Panc1 (cell line): Measurements from ENCODE around the gene FOXK1. TPM values are rescaled to one million over a fixed set of nuclear protein-coding genes. Genes with fewer than 3 reads are reported as not detected.

Experiments used
- ATAC-seq: fragments of 200-7000 bp; cut with Tn5 transposase; 2 replicates; pipeline ENCODE4 v1.9.1; 2020; ENCODE audit warnings: mild to moderate bottlenecking, moderate library complexity
- BruUV-seq: library from RNA; stranded (reverse); fragments of 400-500 nt; replicated peaks from 2 replicates; lab custom pipeline; 2021; lab: Mats Ljungman, UMichigan
- CTCF ChIA-PET: fragments of 300-600 bp; sonication (Branson Sonifier 250); formaldehyde crosslinking; loops from one replicate; lab custom pipeline; 2022; ENCODE audit warnings: antibody characterized with exemption; lab: Charles Lee
- POLR2A ChIA-PET: fragments of 300-600 bp; sonication (Branson Sonifier 250); formaldehyde crosslinking; loops from one replicate; lab custom pipeline; 2022; ENCODE audit warnings: antibody characterized with exemption; lab: Charles Lee
- DNase-seq: peaks from one replicate; pipeline ENCODE4 v3.0.0-alpha.2; 2010; ENCODE audit warnings: low read depth, low spot score
- H3K27ac ChIP-seq: 2 replicates; pipeline ENCODE4 v1.5.1; 2011; ENCODE audit warnings: mild to moderate bottlenecking, low read length, inconsistent platforms
- H3K27me3 ChIP-seq: fragments of 200-500 bp; sonication (Bioruptor generic); 2 replicates; pipeline ENCODE4 v1.6.0; 2014; ENCODE audit warnings: low read length, inconsistent platforms; ENCODE audit not compliant: control insufficient read depth, insufficient read depth
- H3K36me3 ChIP-seq: fragments of 200-500 bp; sonication (Bioruptor generic); 2 replicates; pipeline ENCODE4 v1.5.1; 2014; ENCODE audit warnings: inconsistent platforms, mild to moderate bottlenecking, low read length, moderate library complexity; ENCODE audit not compliant: control insufficient read depth, insufficient read depth
- H3K4me1 ChIP-seq: 2 replicates; pipeline ENCODE4 v1.5.1; 2011; ENCODE audit warnings: inconsistent platforms, mild to moderate bottlenecking, low read length, moderate library complexity; ENCODE audit not compliant: control insufficient read depth, insufficient read depth
- H3K4me3 ChIP-seq, 2 experiments: 2 replicates each; pipeline ENCODE4 v1.5.1; 2011 to 2012; ENCODE audit warnings: low read depth in 2 of 2, low read length in 2 of 2, mild to moderate bottlenecking in 2 of 2, inconsistent platforms in 1 of 2, moderate library complexity in 1 of 2
- H3K9me3 ChIP-seq: fragments of 200-500 bp; sonication (Bioruptor generic); 2 replicates; pipeline ENCODE4 v1.5.1; 2014; ENCODE audit warnings: low read depth, mild to moderate bottlenecking, inconsistent platforms, low read length, moderate library complexity; ENCODE audit not compliant: control insufficient read depth, insufficient read depth
- POLR2AphosphoS5 ChIP-seq: IDR thresholded peaks from 2 replicates; pipeline ENCODE4 v1.6.1; 2012; ENCODE audit warnings: mild to moderate bottlenecking, low read depth, low read length, moderate library complexity
- REST ChIP-seq, 2 experiments: IDR thresholded peaks; 2 replicates each; pipeline ENCODE4 v1.6.1; 2011 to 2012; ENCODE audit warnings: low read depth in 2 of 2, control low read depth in 1 of 2, low read length in 1 of 2, mild to moderate bottlenecking in 1 of 2, moderate library complexity in 1 of 2; ENCODE audit not compliant: insufficient read depth in 1 of 2
- SIN3A ChIP-seq: IDR thresholded peaks from 2 replicates; pipeline ENCODE4 v1.6.1; 2012; ENCODE audit warnings: low read depth, mild to moderate bottlenecking, low read length, moderate library complexity, borderline replicate concordance; ENCODE audit not compliant: insufficient read depth
- TCF7L2 ChIP-seq: IDR thresholded peaks from 2 replicates; pipeline ENCODE4 v1.6.1; 2011; ENCODE audit warnings: mild to moderate bottlenecking, low read depth, low read length, inconsistent platforms
- in situ Hi-C: cut with HindIII; loops from 2 replicates; pipeline ENCODE4 v1.10.0; 2016; ENCODE audit warnings: low sequenced_read_pairs, low pct_unique_long_range_greater_than_20kb
- intact Hi-C: fragments of 100-400 bp; cut with micrococcal nuclease; formaldehyde crosslinking; loops from one replicate; pipeline ENCODE4 v1.10.0; 2022; ENCODE audit not compliant: unreplicated experiment
- total RNA-seq: library from RNA; stranded (reverse); gene quantifications from one replicate; pipeline ENCODE4 v1.2.1, GENCODE V29; 2021; ENCODE audit not compliant: unreplicated experiment
- TF ChIP-seq, protein P1 (sequence below): fragments of 450-650 bp; IDR thresholded peaks from 2 replicates; pipeline ENCODE4 v1.5.1; 2017; ENCODE audit warnings: mild to moderate bottlenecking

The FOXK1 gene
- total RNA-seq, 1 experiment from 2014 or later, result 72.7 TPM

DNA sequence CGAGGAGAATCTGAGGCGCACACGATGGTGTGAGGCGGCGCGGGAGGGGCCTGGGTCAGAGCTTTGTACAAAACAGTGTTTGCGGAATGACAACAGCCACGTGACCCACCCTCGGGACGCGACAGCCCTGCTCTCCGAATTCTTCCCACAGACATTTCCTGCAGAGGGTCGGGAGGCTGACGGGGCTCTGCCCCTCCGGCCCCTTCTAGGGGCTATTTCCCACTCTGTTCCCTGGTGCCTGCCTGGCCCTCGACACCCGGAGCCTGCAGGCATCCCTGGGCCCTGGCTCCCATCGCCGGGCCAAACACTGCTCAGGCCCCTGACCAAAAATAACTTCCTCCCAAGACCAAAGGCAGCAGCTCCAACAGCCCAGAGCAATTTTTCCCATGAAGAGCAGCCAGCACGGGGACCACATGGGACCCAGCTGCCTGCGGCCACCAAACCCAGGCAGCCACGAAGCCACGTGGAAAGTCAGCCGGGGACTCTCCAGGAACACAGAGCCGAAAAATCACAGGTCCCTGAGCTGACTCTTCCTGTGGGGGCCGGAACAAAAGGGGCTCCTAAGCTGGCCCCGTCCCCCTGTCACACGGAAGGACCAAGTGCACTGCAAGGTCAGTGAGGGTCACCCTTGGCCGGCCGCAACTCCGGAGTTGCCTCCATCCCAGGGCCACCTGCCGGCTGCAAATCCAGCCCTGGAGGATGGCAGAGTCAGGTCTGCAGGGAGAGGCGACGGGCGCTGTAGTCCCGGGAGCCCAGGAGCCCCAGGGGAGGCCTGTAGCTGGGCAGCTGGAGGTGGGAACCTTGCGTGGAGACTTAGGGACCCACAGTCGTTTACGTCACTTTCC, 137.7 kb downstream of the FOXK1 start:
- Histone ChIP-seq H3K4me1 (no peaks in the 10 kb centered on the region), H3K27me3 (no peaks in the 10 kb centered on the region), H3K36me3 (no peaks in the 10 kb centered on the region), H3K27ac (no peak overlapping the region), H3K4me3 (no peak overlapping the region), H3K9me3 (no peaks in the 10 kb centered on the region)
- ChIA-PET CTCF (interaction anchor here (1.1 kb wide), 1 partner anchor 10 kb away, joined by 3 read pairs; no protein-coding TSS in a partner anchor), POLR2A (no interaction called here)
- intact Hi-C loops, result no loop called here
- DNase-seq (no peak), ATAC-seq (no peak)
- TF ChIP-seq REST (IDR thresholded peaks at IDR 0.05; ENCODE audit: insufficient read depth in 1 of 2, low read depth in 2 of 2, low read length in 1 of 2) (no peak), TCF7L2 (no peak), POLR2AphosphoS5 (no peak), SIN3A (no peak)
- TF ChIP-seq, protein P1, sequence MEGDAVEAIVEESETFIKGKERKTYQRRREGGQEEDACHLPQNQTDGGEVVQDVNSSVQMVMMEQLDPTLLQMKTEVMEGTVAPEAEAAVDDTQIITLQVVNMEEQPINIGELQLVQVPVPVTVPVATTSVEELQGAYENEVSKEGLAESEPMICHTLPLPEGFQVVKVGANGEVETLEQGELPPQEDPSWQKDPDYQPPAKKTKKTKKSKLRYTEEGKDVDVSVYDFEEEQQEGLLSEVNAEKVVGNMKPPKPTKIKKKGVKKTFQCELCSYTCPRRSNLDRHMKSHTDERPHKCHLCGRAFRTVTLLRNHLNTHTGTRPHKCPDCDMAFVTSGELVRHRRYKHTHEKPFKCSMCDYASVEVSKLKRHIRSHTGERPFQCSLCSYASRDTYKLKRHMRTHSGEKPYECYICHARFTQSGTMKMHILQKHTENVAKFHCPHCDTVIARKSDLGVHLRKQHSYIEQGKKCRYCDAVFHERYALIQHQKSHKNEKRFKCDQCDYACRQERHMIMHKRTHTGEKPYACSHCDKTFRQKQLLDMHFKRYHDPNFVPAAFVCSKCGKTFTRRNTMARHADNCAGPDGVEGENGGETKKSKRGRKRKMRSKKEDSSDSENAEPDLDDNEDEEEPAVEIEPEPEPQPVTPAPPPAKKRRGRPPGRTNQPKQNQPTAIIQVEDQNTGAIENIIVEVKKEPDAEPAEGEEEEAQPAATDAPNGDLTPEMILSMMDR, result no peak
- BruUV-seq, result no TSS peak
- in situ Hi-C loops, result no loop called here

- Histone ChIP-seq H3K27me3 (no peaks in the 10 kb centered on the region), H3K4me3 (no peak overlapping the region), H3K27ac (no peak overlapping the region), H3K36me3 (no peaks in the 10 kb centered on the region), H3K4me1 (no peaks in the 10 kb centered on the region), H3K9me3 (no peaks in the 10 kb centered on the region)
- DNase-seq (no peak), ATAC-seq (no peak)
- CTCF ChIA-PET, result interaction anchor here (1.1 kb wide), 1 partner anchor 10 kb away, joined by 3 read pairs; no protein-coding TSS in a partner anchor
- TF ChIP-seq SIN3A (no peak), REST (IDR thresholded peaks at IDR 0.05; ENCODE audit: insufficient read depth in 1 of 2, low read depth in 2 of 2, low read length in 1 of 2) (no peak), TCF7L2 (no peak), POLR2AphosphoS5 (no peak)
- TF ChIP-seq, protein P1, result no peak
- intact Hi-C loops, result no loop called here
- in situ Hi-C loops, result no loop called here
- no TSS peak for BruUV-seq
- POLR2A ChIA-PET, result no interaction called here
These were observed 138.4 kb downstream of the FOXK1 start for GRCh38 chr7:4820405-4820966.
